ENCODE data around the gene TMEM60.
"Not testable (repeated sequence)": the region's sequence is repeated elsewhere in the genome, so short reads cannot be mapped to it uniquely, and the experiment has no call there.

Gene TMEM60

GRCh38 chr7:77811516-77812289 lies 13.5 kb upstream of the TMEM60 start:
- no peak for DNase-seq

- no peak for DNase-seq
Observed at GRCh38 chr7:77808517-77808916, 10.3 kb upstream of the TMEM60 start.

- no peak for DNase-seq
Observed at GRCh38 chr7:77806425-77806824, 8.2 kb upstream of the TMEM60 start.

- DNase-seq = no peak
Observed at GRCh38 chr7:77802557-77803405, 4.5 kb upstream of the TMEM60 start.

GRCh38 chr7:77800730-77801129 lies 2.5 kb upstream of the TMEM60 start:
- no peak for DNase-seq

GRCh38 chr7:77800158-77800557 lies 1.9 kb upstream of the TMEM60 start:
- no peak for DNase-seq

GRCh38 chr7:77799078-77799964 lies 1.1 kb upstream of the TMEM60 start:
- DNase-seq = peak in 40 of 51 donors; percentile 8 to 60 (median 40)

- peak in 22 of 51 donors; percentile 31 to 88 (median 62) for DNase-seq
Observed at GRCh38 chr7:77797734-77798393, 370 bp downstream of the TMEM60 start.

GRCh38 chr7:77796960-77797359 lies 1.3 kb downstream of the TMEM60 start:
- no peak for DNase-seq

- no peak for DNase-seq
Observed at GRCh38 chr7:77796109-77796508, 2.1 kb downstream of the TMEM60 start.

- no peak for DNase-seq
Observed at GRCh38 chr7:77794000-77794399, 4.2 kb downstream of the TMEM60 start.

GRCh38 chr7:77791956-77792355 lies 6.3 kb downstream of the TMEM60 start:
- no peak for DNase-seq

GRCh38 chr7:77791336-77791735 lies 6.9 kb downstream of the TMEM60 start:
- no peak for DNase-seq

- DNase-seq = no peak
Observed at GRCh38 chr7:77788327-77788902, 9.8 kb downstream of the TMEM60 start.

GRCh38 chr7:77786741-77787140 lies 11.5 kb downstream of the TMEM60 start:
- DNase-seq = no peak

- DNase-seq = no peak
Observed at GRCh38 chr7:77786018-77786417, 12.2 kb downstream of the TMEM60 start.

- not testable (repeated sequence) for DNase-seq
Observed at GRCh38 chr7:77784426-77784825, 13.8 kb downstream of the TMEM60 start.

- no peak for DNase-seq
Observed at GRCh38 chr7:77783545-77783944, 14.7 kb downstream of the TMEM60 start.

GRCh38 chr7:77783111-77783510 lies 15.1 kb downstream of the TMEM60 start:
- DNase-seq = no peak

GRCh38 chr7:77782383-77782782 lies 15.9 kb downstream of the TMEM60 start:
- DNase-seq = no peak

GRCh38 chr7:77778535-77778934 lies 19.7 kb downstream of the TMEM60 start:
- DNase-seq = no peak
